GM18505 (cell line): ENCODE measurements around the gene SRRT.

ENCODE experiments used
- ATAC-seq: cut with Tn5 transposase; IDR thresholded peaks from one replicate; pipeline ENCODE4 v1.9.1; 2021; ENCODE audit not compliant: unreplicated experiment
- POLR2A ChIP-seq: IDR thresholded peaks from 4 replicates; pipeline ENCODE4 v1.6.1; 2011; ENCODE audit warnings: borderline replicate concordance; ENCODE audit not compliant: insufficient read depth, insufficient read length; ENCODE audit errors: extremely low read depth

Gene SRRT

GRCh38 chr7:100890653-100891567, 16.0 kb downstream of the SRRT start:
- TF ChIP-seq POLR2A, result no peak
- ATAC-seq, result no peak

DNA sequence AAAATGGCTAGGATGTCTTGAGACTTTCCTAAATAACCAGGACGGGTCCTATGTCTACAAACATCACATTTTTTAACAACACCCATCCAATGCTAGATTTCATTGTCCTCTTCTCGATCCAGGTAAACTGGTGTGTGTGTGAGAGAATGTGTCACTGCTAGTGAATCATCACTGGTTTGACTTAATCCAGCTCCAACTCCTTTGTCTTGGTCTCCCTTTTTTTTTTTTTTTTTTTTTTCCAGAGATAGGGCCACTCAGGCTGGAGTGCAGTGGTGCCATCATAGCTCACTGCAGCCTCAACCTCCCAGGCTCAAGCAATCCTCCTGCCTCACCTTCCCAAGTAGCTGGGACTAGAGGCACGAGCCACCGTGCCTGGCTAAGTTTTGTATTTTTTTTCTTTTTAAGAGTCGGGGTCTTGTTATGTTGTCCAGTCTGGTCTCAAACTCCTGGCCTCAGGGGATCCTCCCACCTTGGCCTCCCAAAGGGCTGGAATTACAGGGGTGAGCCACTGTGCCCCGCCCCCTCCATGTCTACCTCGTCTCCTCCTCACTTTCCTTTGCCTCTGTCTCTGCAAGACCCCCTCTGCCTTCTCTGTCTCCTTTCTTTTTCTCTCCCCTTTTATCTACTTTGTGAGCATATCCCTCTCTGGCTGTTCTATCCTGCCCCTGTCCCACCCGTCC, 16.8 kb downstream of the SRRT start:
- TF ChIP-seq POLR2A, result no peak
- ATAC-seq, result no peak

DNA sequence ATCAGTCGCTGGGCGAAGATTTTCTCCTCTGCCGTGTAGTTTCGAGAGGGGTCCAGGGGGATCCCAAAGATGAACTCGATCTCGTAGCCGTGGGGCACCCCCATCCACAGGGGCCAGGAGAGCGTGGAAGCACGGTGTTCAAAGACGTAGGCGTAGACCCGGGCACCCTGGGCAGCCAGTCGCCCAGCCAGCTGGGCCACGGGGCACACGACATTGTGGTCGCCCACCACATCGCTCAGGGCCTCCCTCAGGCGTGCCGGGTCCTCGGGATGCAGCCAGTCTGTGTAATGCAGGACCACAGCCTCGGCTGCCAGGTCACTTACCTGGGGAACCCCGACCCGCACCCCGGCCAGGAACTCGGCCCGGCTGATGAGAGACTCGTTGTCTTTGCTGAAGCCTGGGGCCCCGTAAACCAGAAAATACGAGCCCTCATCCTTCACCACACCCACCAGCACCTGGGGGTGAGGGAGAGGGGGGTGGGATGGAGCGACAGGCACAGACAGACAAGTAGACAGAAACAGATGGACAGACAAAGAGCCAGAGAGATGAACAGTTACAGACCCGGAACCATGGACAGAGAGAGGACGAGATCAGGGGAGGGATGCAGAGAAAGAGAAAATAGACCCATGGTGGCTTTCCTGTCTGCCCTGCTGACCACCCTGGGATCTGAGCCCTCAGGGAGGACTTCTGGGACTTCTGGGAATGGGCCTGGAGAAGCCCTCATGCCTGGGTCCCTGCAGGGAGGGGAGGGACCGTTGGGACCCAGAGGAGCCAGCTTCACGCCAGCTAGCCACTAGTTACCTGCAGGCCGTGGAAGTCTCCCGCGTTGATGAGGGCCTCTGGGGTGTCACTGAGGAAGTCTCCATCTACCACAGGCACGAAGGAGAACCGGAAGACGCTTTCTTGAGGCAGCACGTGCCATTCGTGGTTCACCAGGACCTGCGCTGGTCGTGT, 17.7 kb downstream of the SRRT start:
- TF ChIP-seq POLR2A, result no peak
- ATAC-seq, result no peak

- ATAC-seq, result no peak
Observed at GRCh38 chr7:100893318-100893895, 18.5 kb downstream of the SRRT start.

DNA sequence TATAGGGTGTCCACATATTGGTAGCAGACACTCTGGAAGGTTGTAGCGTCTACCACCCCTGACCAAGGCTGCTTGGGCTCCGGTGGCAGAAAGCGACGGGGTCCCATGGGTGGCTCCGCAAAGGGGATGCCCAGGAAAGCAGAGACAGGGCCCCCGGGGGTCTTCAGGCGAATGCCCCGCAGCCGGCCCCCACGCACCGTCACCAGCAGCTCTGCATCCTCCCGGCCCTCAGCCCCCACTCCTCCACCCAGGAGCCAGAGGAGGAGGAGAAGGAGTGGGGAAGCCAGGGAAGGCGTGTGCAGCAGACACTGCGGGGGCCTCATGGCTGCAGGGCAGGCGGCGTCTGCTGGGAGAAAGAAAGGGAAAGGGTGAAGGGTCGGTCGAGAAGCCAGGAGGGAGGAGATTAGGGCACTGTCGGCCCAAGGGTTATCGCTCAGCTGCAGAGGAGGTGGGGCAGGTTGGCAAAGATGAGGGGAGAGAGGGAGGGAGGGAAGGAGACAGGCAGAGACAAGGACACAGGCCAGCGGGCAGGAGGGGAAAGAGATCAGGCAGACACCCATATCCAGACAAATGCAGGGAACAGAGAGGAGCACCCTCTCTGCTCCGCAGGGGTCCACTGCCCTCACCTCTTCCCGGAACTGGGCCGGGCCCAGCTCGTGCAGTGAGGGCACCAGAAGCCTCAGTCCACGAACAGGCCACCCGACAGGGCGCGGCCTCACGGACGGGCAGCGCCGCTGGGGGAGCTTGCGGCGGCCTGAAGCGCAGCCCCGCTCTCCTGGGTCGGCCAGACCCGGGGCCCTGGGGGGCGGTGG, 19.2 kb downstream of the SRRT start:
- no peak for ATAC-seq

More at GRCh38 chr7:100893318-100893895, 18.5 kb downstream of the SRRT start:
- TF ChIP-seq POLR2A, result no peak

GRCh38 chr7:100894860-100895700, 20.2 kb downstream of the SRRT start:
- no peak for ATAC-seq
- TF ChIP-seq POLR2A, result no peak

More for the DNA sequence above, 19.2 kb downstream of the SRRT start:
- no peak for TF ChIP-seq POLR2A

- ATAC-seq, result no peak
- no peak for TF ChIP-seq POLR2A
Observed at GRCh38 chr7:100895701-100895955, 20.7 kb downstream of the SRRT start, which contains the start of gene ACHE. Gene ACHE, minus strand, starts transcription at chr7:100895888. Its CDS starts 1,656 bp downstream, at chr7:100894232.

GRCh38 chr7:100895956-100896731, 21.2 kb downstream of the SRRT start:
- TF ChIP-seq POLR2A, result no peak
- ATAC-seq, result no peak

DNA sequence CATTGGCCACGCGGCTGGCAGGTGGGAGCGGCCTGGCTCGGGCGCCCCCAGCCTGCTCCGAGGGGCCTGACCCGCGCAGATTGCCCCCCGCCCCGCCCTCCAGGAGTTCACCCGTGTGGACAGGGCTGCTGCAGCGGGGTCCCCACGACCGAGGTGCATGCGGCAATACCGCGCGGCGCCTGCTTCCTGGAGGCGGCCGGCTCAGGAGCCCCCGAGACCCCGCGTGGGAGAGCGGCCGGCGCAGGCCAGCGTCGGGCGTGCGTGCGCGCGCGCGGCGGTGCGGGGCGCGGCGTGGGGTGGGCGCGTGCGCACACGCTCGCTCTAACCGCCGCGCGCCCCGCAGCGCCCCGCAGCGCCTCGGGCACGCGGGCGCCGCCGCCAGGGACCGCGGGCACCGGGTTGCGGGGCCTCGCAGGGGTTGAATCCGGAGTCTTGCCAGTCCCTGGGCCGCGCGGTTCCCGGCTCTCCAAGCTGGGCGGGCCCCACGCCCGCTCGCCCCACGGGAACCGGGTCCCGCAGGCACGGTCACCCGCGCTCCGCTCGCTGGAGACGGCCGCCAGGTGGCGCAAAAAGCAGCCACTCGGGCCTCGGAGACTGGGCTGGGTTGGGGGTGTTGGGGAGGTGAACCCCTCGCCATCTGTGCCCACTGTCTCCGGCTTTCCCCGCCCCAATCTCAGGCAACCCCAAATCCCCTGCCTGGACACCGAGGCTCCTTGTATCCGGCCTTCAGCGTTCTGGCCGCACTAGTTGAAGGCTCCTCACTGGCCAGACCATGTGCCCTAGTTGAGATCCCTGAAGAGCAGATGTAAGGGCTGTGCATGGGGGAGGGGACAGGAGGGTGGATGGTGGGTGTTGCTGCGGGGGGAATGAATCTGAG, 22.1 kb downstream of the SRRT start:
- ATAC-seq, result no peak
- TF ChIP-seq POLR2A, result no peak
